GM12878 (cell line): Measurements from ENCODE around the gene TPD52L2. TPM values are rescaled to one million over a fixed set of nuclear protein-coding genes. Genes with fewer than 3 reads are reported as not detected.

Experiments used
- ATAC-seq: fragments of 200-7000 bp; cut with Tn5 transposase; 3 replicates; pipeline ENCODE4 v1.9.1; 2020; ENCODE audit warnings: mild to moderate bottlenecking, moderate library complexity
- BruUV-seq: library from RNA; stranded (reverse); fragments of 400-500 nt; replicated peaks from 2 replicates; lab custom pipeline; 2021; lab: Mats Ljungman, UMichigan
- CTCF ChIA-PET: fragments of 300-600 bp; sonication (Branson Sonifier 250); formaldehyde crosslinking; extraction: SDS; loops from one replicate; lab custom pipeline; 2021; ENCODE audit warnings: inconsistent platforms; lab: Yijun Ruan, JAX
- POLR2A ChIA-PET: fragments of 350-600 bp; formaldehyde crosslinking; extraction: SDS; loops from one replicate; lab custom pipeline; 2021; ENCODE audit warnings: inconsistent platforms; lab: Charles Lee
- RAD21 ChIA-PET: fragments of 300-600 bp; sonication (Branson Sonifier 250); formaldehyde crosslinking; loops from one replicate; lab custom pipeline; 2023; ENCODE audit warnings: antibody characterized with exemption; ENCODE audit not compliant: unreplicated experiment; lab: Charles Lee
- SMC1A ChIA-PET: fragments of 300-600 bp; sonication (Branson Sonifier 250); formaldehyde crosslinking; loops from one replicate; lab custom pipeline; 2023; ENCODE audit not compliant: unreplicated experiment, uncharacterized antibody; lab: Charles Lee
- DNase-seq: peaks from one replicate; pipeline ENCODE4 v3.0.0-alpha.2; 2011; ENCODE audit warnings: low read depth, low spot score
- FAIRE-seq: peaks from 3 replicates; lab custom pipeline; 2011; peaks lifted over from hg19 to GRCh38; lab: Jason Lieb, UNC
- H2AFZ ChIP-seq: 2 replicates; pipeline ENCODE4 v1.6.0; 2011; ENCODE audit warnings: low read depth, low read length, control low read depth; ENCODE audit not compliant: control insufficient read depth
- H3K27ac ChIP-seq: 2 replicates; pipeline ENCODE4 v1.5.1; 2011; ENCODE audit warnings: control low read depth; ENCODE audit not compliant: control insufficient read depth, insufficient read depth
- H3K27me3 ChIP-seq, 2 experiments: replicated peaks in 1 of 2; 2 replicates each; pipeline versions ENCODE4 v1.6.0 to v1.6.1; 2011; ENCODE audit warnings: low read length in 1 of 2; ENCODE audit not compliant: control insufficient read depth in 2 of 2, insufficient read depth in 2 of 2
- H3K36me3 ChIP-seq, 2 experiments: 2 replicates each; pipeline ENCODE4 v1.5.1; 2011; ENCODE audit warnings: low read length in 1 of 2; ENCODE audit not compliant: control insufficient read depth in 2 of 2, insufficient read depth in 2 of 2
- H3K4me1 ChIP-seq: 2 replicates; pipeline ENCODE4 v1.6.1; 2011; ENCODE audit warnings: mild to moderate bottlenecking, low read length, moderate library complexity, mixed read lengths; ENCODE audit not compliant: control insufficient read depth, insufficient read depth
- H3K4me2 ChIP-seq: 2 replicates; pipeline ENCODE4 v1.6.0; 2011; ENCODE audit warnings: control low read depth; ENCODE audit not compliant: control insufficient read depth, insufficient read depth
- H3K4me3 ChIP-seq: fragments of 200-600 bp; sonication (generic); 2 replicates; pipeline ENCODE4 v1.5.1; 2016
- H3K79me2 ChIP-seq: 2 replicates; pipeline ENCODE4 v1.6.0; 2011; ENCODE audit warnings: low read length; ENCODE audit not compliant: control insufficient read depth, insufficient read depth
- H3K9ac ChIP-seq: 2 replicates; pipeline ENCODE4 v1.8.0; 2011; ENCODE audit warnings: low read length, control low read depth, mixed read lengths; ENCODE audit not compliant: control insufficient read depth, insufficient read depth
- H3K9me3 ChIP-seq: replicated peaks from 3 replicates; pipeline ENCODE4 v1.5.1; 2011; ENCODE audit warnings: mild to moderate bottlenecking, low read length; ENCODE audit not compliant: control insufficient read depth, insufficient read depth
- H4K20me1 ChIP-seq: 2 replicates; pipeline ENCODE4 v1.6.0; 2011; ENCODE audit not compliant: control insufficient read depth, insufficient read depth
- HDAC6 ChIP-seq: fragments of 200-600 bp; sonication (generic); IDR thresholded peaks from one replicate; pipeline ENCODE4 v1.8.0; 2017; ENCODE audit warnings: antibody characterized with exemption; ENCODE audit not compliant: unreplicated experiment
- SIX5 ChIP-seq: IDR thresholded peaks from 2 replicates; pipeline ENCODE4 v1.6.1; 2011; ENCODE audit warnings: mild to moderate bottlenecking, low read depth, low read length, moderate library complexity; ENCODE audit not compliant: severe bottlenecking
- SPI1 ChIP-seq: IDR thresholded peaks from 2 replicates; pipeline ENCODE4 v1.6.1; 2011; ENCODE audit warnings: low read depth, mild to moderate bottlenecking, low read length, moderate library complexity, borderline replicate concordance; ENCODE audit not compliant: insufficient read depth
- SRF ChIP-seq, 2 experiments: IDR thresholded peaks; 2 replicates each; pipeline ENCODE4 v1.6.1; 2011; ENCODE audit warnings: low read depth in 2 of 2, low read length in 2 of 2, mild to moderate bottlenecking in 1 of 2, moderate library complexity in 1 of 2
- SUZ12 ChIP-seq: fragments of 200-600 bp; sonication (generic); IDR thresholded peaks from one replicate; pipeline ENCODE4 v1.6.1; 2018; ENCODE audit warnings: antibody characterized with exemption, mild to moderate bottlenecking; ENCODE audit not compliant: unreplicated experiment
- TARDBP ChIP-seq: IDR thresholded peaks from 2 replicates; pipeline ENCODE4 v1.6.1; 2016; ENCODE audit warnings: borderline replicate concordance
- YY1 ChIP-seq: IDR thresholded peaks from 2 replicates; pipeline ENCODE4 v1.6.1; 2011; ENCODE audit warnings: low read depth, mild to moderate bottlenecking, low read length
- ZNF384 ChIP-seq: IDR thresholded peaks from 2 replicates; pipeline ENCODE4 v1.6.1; 2012; ENCODE audit warnings: low read depth, mild to moderate bottlenecking, low read length, improper control_type of control experiment, borderline replicate concordance
- WGBS: methylation state at CpG from one replicate; pipeline ENCODE4 v1.1.6; 2016; ENCODE audit warnings: low lambda C conversion rate; ENCODE audit not compliant: insufficient replicate concordance, insufficient coverage; ENCODE audit errors: missing lambda C conversion rate; 5-methylcytosine and 5-hydroxymethylcytosine counted together
- in situ Hi-C: fragments of 300-500 bp; cut with MboI; formaldehyde crosslinking; loops from 9 replicates; pipeline ENCODE4 v1.14.3; 2018; ENCODE audit warnings: mixed read lengths
- intact Hi-C: fragments of 100-400 bp; cut with micrococcal nuclease; formaldehyde crosslinking; loops from one replicate; pipeline ENCODE4 v1.14.2; 2022; ENCODE audit not compliant: unreplicated experiment
- polyA plus RNA-seq, 11 experiments: library from polyadenylated mRNA; depleted of rRNA in 4 of 11; unstranded in 6 of 11; stranded (reverse) in 5 of 11; fragments of >200 nt; fragmentation: Nextera tagmentation in 4 of 11; fragmentation: Illumina TruSeq in 1 of 11; extraction: Ambion mirVana in 4 of 11; extraction: Trizol in 1 of 11; gene quantifications; 1 replicate in 1 of 11; 2 replicates in 10 of 11; pipeline versions ENCODE4 v1.2.1 to v1.2.3, GENCODE V29; 2011 to 2016; ENCODE audit warnings: inconsistent platforms in 2 of 11, missing spikeins in 2 of 11, low read depth in 1 of 11
- total RNA-seq, 4 experiments: library from RNA; depleted of rRNA in 3 of 4; stranded (reverse); fragments of >200 nt in 3 of 4; fragmentation: Illumina TruSeq in 1 of 4; extraction: Trizol in 1 of 4; gene quantifications; 2 replicates each; pipeline versions ENCODE4 v1.2.1 to v1.2.3, GENCODE V29; 2013 to 2021

TPD52L2 gene
- total and polyA plus RNA-seq, 10 of the 15 experiments (the other 5 are each of a cell fraction or from before 2014, with no cell fraction given) = 1.6 to 71.0 (median 46.3) TPM

DNA sequence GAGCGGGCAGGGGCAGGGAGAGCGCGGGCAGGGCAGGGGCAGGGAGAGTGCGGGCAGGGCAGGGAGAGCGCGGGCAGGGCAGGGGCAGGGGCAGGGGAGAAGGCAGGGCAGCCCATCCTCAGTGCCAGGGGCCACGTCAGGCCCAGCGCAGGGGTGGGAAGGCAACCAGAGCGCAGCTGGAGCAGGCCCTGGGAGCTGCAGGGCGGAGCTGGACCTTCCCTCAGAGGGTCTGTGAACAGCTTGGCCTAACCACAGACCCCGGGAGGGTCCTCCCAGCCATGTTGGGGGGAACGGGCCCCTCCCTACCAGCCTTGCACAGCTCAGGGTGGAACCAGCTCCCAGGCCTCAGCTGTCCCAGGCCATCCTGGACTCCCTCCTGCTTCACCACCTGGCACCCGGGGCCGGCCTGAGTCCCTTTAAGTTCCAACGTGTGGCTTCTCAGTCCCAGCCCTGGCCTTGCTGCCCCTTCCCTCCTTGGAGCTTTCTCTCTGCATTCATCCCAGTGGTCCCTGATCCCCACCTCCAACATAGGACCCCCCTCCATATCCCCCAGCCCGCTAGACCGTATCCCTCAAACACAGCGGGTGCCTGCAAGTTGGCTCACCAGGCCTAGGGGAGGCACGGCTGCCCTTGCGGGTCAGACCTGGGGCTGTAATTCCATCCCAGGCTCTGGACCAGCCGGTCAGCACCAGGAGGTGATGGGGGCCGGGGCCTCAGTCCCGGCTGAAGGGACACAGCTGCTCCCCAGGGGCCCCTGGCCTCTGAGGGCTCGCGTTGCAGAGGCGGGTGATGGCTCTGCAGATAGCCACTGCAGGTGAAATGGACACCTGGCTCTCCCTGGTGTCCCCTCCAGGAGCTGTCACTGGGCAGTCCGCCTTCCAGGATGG lies 28.4 kb upstream of the TPD52L2 start:
- ChIA-PET SMC1A (no interaction called here), RAD21 (no interaction called here), CTCF (interaction anchor here (0.5 kb wide), 1 partner anchor 77 kb away, joined by 3 read pairs; no protein-coding TSS in a partner anchor), POLR2A (no interaction called here)
- Histone ChIP-seq H3K4me2 (no peak overlapping the region), H4K20me1 (no peaks in the 10 kb centered on the region), H3K4me1 (no peaks in the 10 kb centered on the region), H3K4me3 (no peak overlapping the region), H3K27me3 (no peaks in the 10 kb centered on the region; a peak in 1 of 4 replicates), H3K27ac (no peak overlapping the region), H3K79me2 (no peaks in the 10 kb centered on the region), H3K9me3 (no peaks in the 10 kb centered on the region), H2AFZ (no peak overlapping the region), H3K36me3 (no peaks in the 10 kb centered on the region), H3K9ac (no peak overlapping the region)
- no peak for TF ChIP-seq ZNF384
- TF ChIP-seq SRF (IDR thresholded peaks at IDR 0.05; ENCODE audit: low read depth in 2 of 2, low read length in 2 of 2) = no peak
- no peak for TF ChIP-seq TARDBP
- intact Hi-C loops = no loop called here
- no TSS peak for BruUV-seq
- no peak for ATAC-seq
- no peak for FAIRE-seq
- in situ Hi-C loops = no loop called here
- 53% methylated on average over 17 of the region's 27 CpGs for WGBS
- no peak for DNase-seq

- POLR2A ChIA-PET = interaction anchor here (0.5 kb wide), 1 partner anchor 304 kb away, joined by 3 read pairs; no protein-coding TSS in a partner anchor
- WGBS = 19% methylated on average over 8 of the region's 8 CpGs
- H3K9me3 ChIP-seq = no peaks in the 10 kb centered on the region
- BruUV-seq = no TSS peak
- SMC1A ChIA-PET = no interaction called here
- intact Hi-C loops = no loop called here
- CTCF ChIA-PET = no interaction called here
- H3K36me3 ChIP-seq = no peaks in the 10 kb centered on the region
- no peak overlapping the region for H3K9ac ChIP-seq
- no peak for FAIRE-seq
- DNase-seq = no peak
- no peak overlapping the region for H3K4me2 ChIP-seq
- peaks cover 4% of the 10 kb centered on the region; the same call in 1 of the 2 replicates for H3K4me1 ChIP-seq
- no peak overlapping the region for H3K27ac ChIP-seq
- no peaks in the 10 kb centered on the region for H4K20me1 ChIP-seq
- TF ChIP-seq HDAC6 = no peak
- 0 out of 2 replicates have a peak, but pooled peaks have one; percentile 7 for TF ChIP-seq SPI1
- no peak for TF ChIP-seq YY1
- no peak for TF ChIP-seq SIX5
- TF ChIP-seq SUZ12 = no peak
- H2AFZ ChIP-seq = no peak overlapping the region
- H3K79me2 ChIP-seq = no peaks in the 10 kb centered on the region
- no peak for ATAC-seq
- H3K27me3 ChIP-seq = no peaks in the 10 kb centered on the region; a peak in 3 of 4 replicates
- H3K4me3 ChIP-seq = no peak overlapping the region
- RAD21 ChIA-PET = no interaction called here
- in situ Hi-C loops = no loop called here
Observed at GRCh38 chr20:63837479-63837878, 27.6 kb upstream of the TPD52L2 start.
